Measurements from ENCODE around the gene POPDC3. TPM values are rescaled to one million over a fixed set of nuclear protein-coding genes. Genes with fewer than 3 reads are reported as not detected.

POPDC3 gene
- total RNA-seq, 4 donors from 2014 or later: 105 to 218 (median 179) TPM

DNA sequence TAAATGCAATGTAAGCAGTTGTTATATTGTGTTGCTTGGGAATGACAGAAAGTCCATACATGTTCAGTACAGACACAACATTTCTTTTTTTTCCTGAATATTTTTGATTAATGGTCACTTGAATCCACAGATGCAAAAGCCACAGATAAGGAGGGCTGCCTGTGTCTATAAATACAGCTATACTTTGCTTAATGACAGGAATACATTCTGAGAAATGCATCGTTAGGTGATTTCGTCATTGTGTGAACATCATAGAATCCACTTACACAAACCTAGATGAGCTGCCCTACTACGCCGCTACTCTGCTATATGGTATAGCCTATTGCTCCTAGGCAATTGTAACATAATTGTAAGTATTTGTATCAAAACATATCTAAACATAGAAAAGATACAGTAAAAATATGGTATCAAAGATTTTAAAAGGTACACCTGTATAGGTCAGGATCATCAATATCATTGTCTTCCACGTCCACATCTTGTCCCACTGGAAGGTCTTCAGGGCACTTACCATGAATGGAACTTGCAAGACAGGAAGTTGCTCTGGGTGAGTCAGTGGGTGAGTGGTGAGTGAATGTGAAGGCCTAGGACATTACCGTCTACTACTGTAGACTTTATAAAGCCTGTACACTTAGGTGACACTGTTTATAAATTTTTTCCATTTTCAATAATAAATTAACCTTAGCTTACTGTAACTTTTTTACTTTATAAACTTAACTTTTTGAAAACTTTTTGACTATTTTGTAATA lies 27.9 kb upstream of the POPDC3 start:
- DNase-seq: no peak
- in situ Hi-C loops (cut with MboI; ENCODE audit: low sequenced_read_pairs in 4 of 4) (no loop called here), intact Hi-C loops (cut with DNase I; ENCODE audit: low total_unique reads) (no loop called here)
- H3K36me3 ChIP-seq: no peaks in the 10 kb centered on the region
- TF ChIP-seq, protein P1, sequence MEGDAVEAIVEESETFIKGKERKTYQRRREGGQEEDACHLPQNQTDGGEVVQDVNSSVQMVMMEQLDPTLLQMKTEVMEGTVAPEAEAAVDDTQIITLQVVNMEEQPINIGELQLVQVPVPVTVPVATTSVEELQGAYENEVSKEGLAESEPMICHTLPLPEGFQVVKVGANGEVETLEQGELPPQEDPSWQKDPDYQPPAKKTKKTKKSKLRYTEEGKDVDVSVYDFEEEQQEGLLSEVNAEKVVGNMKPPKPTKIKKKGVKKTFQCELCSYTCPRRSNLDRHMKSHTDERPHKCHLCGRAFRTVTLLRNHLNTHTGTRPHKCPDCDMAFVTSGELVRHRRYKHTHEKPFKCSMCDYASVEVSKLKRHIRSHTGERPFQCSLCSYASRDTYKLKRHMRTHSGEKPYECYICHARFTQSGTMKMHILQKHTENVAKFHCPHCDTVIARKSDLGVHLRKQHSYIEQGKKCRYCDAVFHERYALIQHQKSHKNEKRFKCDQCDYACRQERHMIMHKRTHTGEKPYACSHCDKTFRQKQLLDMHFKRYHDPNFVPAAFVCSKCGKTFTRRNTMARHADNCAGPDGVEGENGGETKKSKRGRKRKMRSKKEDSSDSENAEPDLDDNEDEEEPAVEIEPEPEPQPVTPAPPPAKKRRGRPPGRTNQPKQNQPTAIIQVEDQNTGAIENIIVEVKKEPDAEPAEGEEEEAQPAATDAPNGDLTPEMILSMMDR (IDR thresholded peaks at IDR 0.05 in 4 of 5, conservative IDR thresholded peaks at IDR 0.05 in 1 of 5): no peak
- TF ChIP-seq POLR2A (IDR thresholded peaks at IDR 0.05): no peak
- H3K4me1 ChIP-seq: peaks cover 11 to 23% of the 10 kb centered on the region in 2 donors
- no peaks in the 10 kb centered on the region for H3K9me3 ChIP-seq
- H3K27me3 ChIP-seq: no peaks in the 10 kb centered on the region
- H3K27ac ChIP-seq: no peak overlapping the region
- no peak for ATAC-seq
- H3K4me3 ChIP-seq: no peak overlapping the region

DNA sequence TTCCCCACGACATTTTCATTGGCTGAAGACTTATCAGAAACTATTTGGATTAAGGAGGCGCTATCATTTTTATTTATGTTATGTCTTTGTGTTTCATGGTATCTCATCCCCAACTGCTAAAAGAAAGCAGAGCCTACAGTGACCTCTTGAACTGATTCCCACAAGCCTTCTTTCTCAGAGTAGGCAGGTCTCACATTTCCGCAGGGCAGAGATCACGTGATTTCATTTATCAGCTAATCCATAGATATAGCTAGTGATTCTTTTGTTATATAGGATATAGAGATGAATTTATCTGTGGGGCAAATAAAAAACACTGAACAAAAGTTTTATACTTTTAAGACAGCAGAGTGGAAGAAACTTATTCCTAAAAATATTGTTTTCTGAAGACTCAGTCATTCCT lies 25.0 kb upstream of the POPDC3 start:
- TF ChIP-seq, protein P1 (IDR thresholded peaks at IDR 0.05 in 4 of 5, conservative IDR thresholded peaks at IDR 0.05 in 1 of 5): no peak
- TF ChIP-seq POLR2A (IDR thresholded peaks at IDR 0.05): no peak
- ATAC-seq (no peak), DNase-seq (no peak)
- intact Hi-C loops (cut with DNase I; ENCODE audit: low total_unique reads): no loop called here
- H3K4me3 ChIP-seq: no peak overlapping the region
- H3K36me3 ChIP-seq: no peaks in the 10 kb centered on the region
- H3K4me1 ChIP-seq: peaks cover 6 to 10% of the 10 kb centered on the region in 2 donors
- no peak overlapping the region for H3K27ac ChIP-seq
- no peaks in the 10 kb centered on the region for H3K9me3 ChIP-seq
- in situ Hi-C loops (cut with MboI; ENCODE audit: low sequenced_read_pairs in 4 of 4): no loop called here
- no peaks in the 10 kb centered on the region for H3K27me3 ChIP-seq

DNA sequence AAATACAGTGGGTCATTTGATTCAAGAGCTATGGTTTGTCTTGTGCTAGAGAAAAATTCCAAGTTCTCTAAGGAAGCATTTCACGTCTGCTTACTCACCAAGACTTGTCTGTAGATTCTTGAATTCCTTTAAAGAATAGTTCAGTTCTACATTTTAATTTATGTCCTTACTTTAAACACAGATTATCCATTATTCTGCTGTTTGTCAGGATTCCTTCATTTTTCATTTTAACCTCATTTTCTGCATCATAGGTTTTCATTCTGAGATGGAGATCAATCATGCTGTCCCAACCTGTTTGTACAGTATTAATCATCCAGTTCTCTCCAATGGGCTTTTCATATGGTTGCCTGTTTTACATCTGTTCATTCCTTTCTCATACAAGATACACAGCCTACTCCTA lies 24.5 kb upstream of the POPDC3 start:
- H3K27ac ChIP-seq: no peak overlapping the region
- DNase-seq: no peak
- H3K27me3 ChIP-seq: no peaks in the 10 kb centered on the region
- no peak overlapping the region for H3K4me3 ChIP-seq
- intact Hi-C loops (cut with DNase I; ENCODE audit: low total_unique reads): no loop called here
- no peak for TF ChIP-seq POLR2A (IDR thresholded peaks at IDR 0.05)
- TF ChIP-seq, protein P1 (IDR thresholded peaks at IDR 0.05 in 4 of 5, conservative IDR thresholded peaks at IDR 0.05 in 1 of 5): no peak
- H3K4me1 ChIP-seq: peaks cover 7 to 8% of the 10 kb centered on the region in 2 donors
- ATAC-seq: no peak
- in situ Hi-C loops (cut with MboI; ENCODE audit: low sequenced_read_pairs in 4 of 4): no loop called here
- no peaks in the 10 kb centered on the region for H3K36me3 ChIP-seq
- no peaks in the 10 kb centered on the region for H3K9me3 ChIP-seq

DNA sequence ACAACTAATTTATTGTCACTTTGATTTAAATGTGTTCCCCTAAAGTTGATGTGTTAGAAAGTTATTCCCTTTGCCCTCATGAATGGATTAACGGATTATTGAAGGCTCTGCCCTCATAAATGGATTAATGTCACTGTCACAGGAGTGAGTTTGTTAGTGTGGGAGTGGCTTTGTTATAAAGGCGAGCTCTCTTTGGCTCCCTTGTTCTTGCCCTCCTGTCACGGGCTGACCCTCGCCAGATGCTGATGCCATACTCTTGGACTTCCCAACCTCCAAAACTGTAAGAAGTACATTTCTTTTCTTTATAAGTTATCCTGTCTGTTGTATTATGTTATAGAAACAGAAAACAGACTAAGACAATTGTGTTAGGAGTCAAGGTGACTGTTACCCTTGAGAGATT lies 22.7 kb upstream of the POPDC3 start:
- peaks cover 7 to 8% of the 10 kb centered on the region in 2 donors for H3K4me1 ChIP-seq
- in situ Hi-C loops (cut with MboI; ENCODE audit: low sequenced_read_pairs in 4 of 4): no loop called here
- no peak overlapping the region for H3K27ac ChIP-seq
- no peak overlapping the region for H3K4me3 ChIP-seq
- no peak for TF ChIP-seq POLR2A (IDR thresholded peaks at IDR 0.05)
- TF ChIP-seq, protein P1 (IDR thresholded peaks at IDR 0.05 in 4 of 5, conservative IDR thresholded peaks at IDR 0.05 in 1 of 5): no peak
- H3K36me3 ChIP-seq: no peaks in the 10 kb centered on the region
- DNase-seq (no peak), ATAC-seq (no peak)
- no peaks in the 10 kb centered on the region for H3K9me3 ChIP-seq
- intact Hi-C loops (cut with DNase I; ENCODE audit: low total_unique reads): no loop called here
- H3K27me3 ChIP-seq: no peaks in the 10 kb centered on the region
